Sigmoid colon (tissue), 7 donors: ENCODE results near the gene TMEM253. TPM values are rescaled to one million over a fixed set of nuclear protein-coding genes. Genes with fewer than 3 reads are reported as not detected.

Experiments used
- DNase-seq: peaks from one replicate; pipeline ENCODE4 v3.0.0-alpha.2; 2019
- H3K27ac ChIP-seq, 4 donors: fragments of 200-600 bp; sonication (generic); one replicate each; pipeline ENCODE4 v1.5.1; 2016 to 2019; ENCODE audit warnings: mild to moderate bottlenecking in 1 of 4
- H3K27me3 ChIP-seq, 3 donors: fragments of 200-600 bp; sonication (generic); one replicate each; pipeline ENCODE4 v1.5.1; 2019; ENCODE audit warnings: mild to moderate bottlenecking in 1 of 3
- H3K36me3 ChIP-seq, 4 donors: fragments of 200-600 bp; sonication (generic); one replicate each; pipeline ENCODE4 v1.5.1; 2016 to 2019
- H3K4me1 ChIP-seq, 4 donors: fragments of 200-600 bp; sonication (generic); one replicate each; pipeline ENCODE4 v1.5.1; 2017 to 2019
- H3K4me3 ChIP-seq, 4 donors: fragments of 200-600 bp; sonication (generic); one replicate each; pipeline ENCODE4 v1.5.1; 2017 to 2019; ENCODE audit warnings: mild to moderate bottlenecking in 2 of 4, moderate library complexity in 1 of 4
- H3K9me3 ChIP-seq, 4 donors: fragments of 200-600 bp in 3 of 4; sonication (generic) in 3 of 4; one replicate each; pipeline versions ENCODE4 v1.5.1 to v1.6.1; 2013 to 2019
- EP300 ChIP-seq, 4 donors: sonication (generic); formaldehyde crosslinking; IDR thresholded peaks; one replicate each; pipeline ENCODE4 v1.6.1; 2017; ENCODE audit warnings: antibody characterized with exemption in 4 of 4
- POLR2A ChIP-seq, 2 donors: fragments of 450-650 bp; IDR thresholded peaks; one replicate each; pipeline ENCODE4 v1.6.1; 2016; ENCODE audit warnings: antibody characterized with exemption in 2 of 2, mild to moderate bottlenecking in 2 of 2, moderate library complexity in 2 of 2
- POLR2AphosphoS5 ChIP-seq, 4 donors: sonication (generic); formaldehyde crosslinking; IDR thresholded peaks; one replicate each; pipeline ENCODE4 v1.6.1; 2017; ENCODE audit warnings: antibody characterized with exemption in 4 of 4
- WGBS, 2 donors: extraction: QIAGEN DNeasy Blood & Tissue Kit; methylation state at CpG; one replicate each; pipeline ENCODE4 v1.1.7; 2013; 5-methylcytosine and 5-hydroxymethylcytosine counted together
- intact Hi-C: fragments of 100-400 bp; cut with DNase I; formaldehyde crosslinking; loops from one replicate; pipeline ENCODE4 v1.15.1; 2023
- polyA plus RNA-seq, 3 donors: library from polyadenylated mRNA; stranded (reverse); fragments of 200-250 nt; gene quantifications; one replicate each; pipeline ENCODE4 v1.2.3, GENCODE V29; 2013
- total RNA-seq, 4 donors: library from RNA; depleted of rRNA; stranded (reverse); fragments of >200 nt; gene quantifications; one replicate each; pipeline ENCODE4 v1.1.0, GENCODE V29; 2016
- TF ChIP-seq, protein P1 (sequence below), 4 experiments: fragments of 450-650 bp in 3 of 4; fragments of 200-600 bp in 1 of 4; IDR thresholded peaks; one replicate each; pipeline ENCODE4 v1.5.1; 2016 to 2019; ENCODE audit warnings: antibody characterized with exemption in 4 of 4, mild to moderate bottlenecking in 3 of 4, moderate library complexity in 2 of 4
- donor health status: healthy with polysubstance abuse.
- donor health status: Bipolar disorder and iron deficiency.
- donor health status: healthy.

TMEM253 gene
- total RNA-seq (1 to 10 TPM in 1 of 4 donors, not detected in 3; 1.1 TPM), polyA plus RNA-seq (10 to 100 TPM; 14.1 to 28.4 (median 14.4) TPM)

DNA sequence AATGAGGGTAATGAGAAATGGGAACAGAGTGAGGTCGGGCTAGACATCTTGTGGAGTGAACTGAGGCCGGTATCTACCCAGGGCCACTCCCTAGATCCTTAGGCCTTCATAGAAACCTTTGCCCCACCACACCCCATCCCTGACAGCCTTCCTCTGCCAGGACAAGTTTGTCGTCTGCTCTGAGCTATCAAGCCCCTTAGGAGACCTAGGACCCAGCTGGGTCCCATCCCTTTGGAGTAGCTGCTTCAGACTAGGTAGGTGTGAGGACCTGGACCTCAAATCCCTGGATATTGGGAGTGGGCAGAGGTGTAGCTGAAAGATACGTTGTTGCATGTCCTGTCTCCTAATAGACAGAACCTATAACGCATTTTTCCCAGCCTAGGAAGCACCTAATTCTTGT, at the start of gene TMEM253:
TMEM253 (plus strand) TSS at position 136 of the 400 bp plus-strand sequence. CDS start 278 bp downstream, outside the sequence.
- Histone ChIP-seq H3K9me3 (no peaks in the 10 kb centered on the region), H3K4me1 (peaks cover 0 to 63% (median 57%) of the 10 kb centered on the region in 4 donors), H3K27me3 (no peaks in the 10 kb centered on the region), H3K27ac (peak within 1 kb of the TSS; percentile 92 to 98 (median 97)), H3K4me3 (no peak within 1 kb of the TSS), H3K36me3 (no peaks in the 10 kb centered on the region)
- intact Hi-C loops = loop anchor here (10.0 kb wide), 1 partner anchor 246 kb away; no protein-coding TSS in a partner anchor
- 26 to 73% methylated on average over 5 of the region's 5 CpGs for WGBS, 2 donors
- no peak for DNase-seq
- TF ChIP-seq, protein P1, sequence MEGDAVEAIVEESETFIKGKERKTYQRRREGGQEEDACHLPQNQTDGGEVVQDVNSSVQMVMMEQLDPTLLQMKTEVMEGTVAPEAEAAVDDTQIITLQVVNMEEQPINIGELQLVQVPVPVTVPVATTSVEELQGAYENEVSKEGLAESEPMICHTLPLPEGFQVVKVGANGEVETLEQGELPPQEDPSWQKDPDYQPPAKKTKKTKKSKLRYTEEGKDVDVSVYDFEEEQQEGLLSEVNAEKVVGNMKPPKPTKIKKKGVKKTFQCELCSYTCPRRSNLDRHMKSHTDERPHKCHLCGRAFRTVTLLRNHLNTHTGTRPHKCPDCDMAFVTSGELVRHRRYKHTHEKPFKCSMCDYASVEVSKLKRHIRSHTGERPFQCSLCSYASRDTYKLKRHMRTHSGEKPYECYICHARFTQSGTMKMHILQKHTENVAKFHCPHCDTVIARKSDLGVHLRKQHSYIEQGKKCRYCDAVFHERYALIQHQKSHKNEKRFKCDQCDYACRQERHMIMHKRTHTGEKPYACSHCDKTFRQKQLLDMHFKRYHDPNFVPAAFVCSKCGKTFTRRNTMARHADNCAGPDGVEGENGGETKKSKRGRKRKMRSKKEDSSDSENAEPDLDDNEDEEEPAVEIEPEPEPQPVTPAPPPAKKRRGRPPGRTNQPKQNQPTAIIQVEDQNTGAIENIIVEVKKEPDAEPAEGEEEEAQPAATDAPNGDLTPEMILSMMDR (IDR thresholded peaks at IDR 0.05) = no peak
- peak in 1 of 2 donors; percentile 40 for TF ChIP-seq POLR2A (IDR thresholded peaks at IDR 0.05)

DNA sequence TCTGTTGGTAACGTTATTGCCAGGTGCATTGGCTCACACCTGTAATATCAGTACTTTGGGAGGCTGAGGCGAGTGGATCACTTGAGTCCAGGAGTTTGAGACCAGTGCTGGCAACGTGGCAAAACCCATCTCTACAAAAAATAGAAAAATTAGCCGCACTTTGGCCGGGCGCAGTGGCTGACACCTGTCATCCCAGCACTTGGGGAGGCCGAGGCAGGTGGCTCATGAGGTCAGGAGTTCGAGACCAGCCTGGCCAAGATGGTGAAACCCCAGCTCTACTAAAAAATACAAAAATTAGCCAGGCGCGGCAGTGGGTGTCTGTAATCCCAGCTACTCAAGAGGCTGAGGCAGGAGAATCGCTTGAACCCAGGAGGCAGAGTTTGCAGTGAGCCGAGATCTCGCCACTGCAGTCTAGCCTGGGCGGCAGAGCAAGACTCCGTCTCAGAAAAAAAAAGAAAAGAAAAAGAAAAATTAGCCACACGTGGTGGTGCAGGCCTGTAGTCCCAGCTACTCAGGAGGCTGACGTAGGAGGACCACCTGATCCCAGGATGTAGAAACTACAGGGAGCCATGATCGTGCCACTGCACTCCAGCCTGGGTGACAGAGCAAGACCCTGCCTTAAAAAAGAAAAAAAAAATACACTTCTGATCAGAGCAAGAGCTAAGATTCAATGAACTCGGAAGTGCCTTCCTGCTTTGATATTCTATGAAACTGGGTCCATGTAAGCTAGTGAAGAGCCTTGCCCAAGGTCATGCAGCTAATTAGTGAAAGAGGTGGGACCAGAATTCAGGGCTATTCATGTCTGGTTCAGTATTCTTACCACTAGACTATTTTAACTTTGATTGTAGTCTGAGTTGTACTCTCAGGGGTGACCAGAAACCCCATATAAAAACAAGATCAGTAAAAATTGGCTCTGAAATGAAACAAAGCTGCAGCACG, 47.4 kb upstream of the TMEM253 start:
- WGBS, 2 donors = 81 to 91% methylated on average over 20 of the region's 20 CpGs
- no peaks in the 10 kb centered on the region for H3K27me3 ChIP-seq
- intact Hi-C loops = loop anchor here (10.0 kb wide), 1 partner anchor 61 kb away; no protein-coding TSS in a partner anchor

GRCh38 chr14:21054123-21054767, 46.6 kb upstream of the TMEM253 start:
- H3K9me3 ChIP-seq = no peaks in the 10 kb centered on the region
- intact Hi-C loops = loop anchor here (10.0 kb wide), 1 partner anchor 61 kb away; no protein-coding TSS in a partner anchor
- TF ChIP-seq POLR2AphosphoS5 (IDR thresholded peaks at IDR 0.05) (no peak), POLR2A (IDR thresholded peaks at IDR 0.05) (no peak), EP300 (IDR thresholded peaks at IDR 0.05) (no peak)
- TF ChIP-seq, protein P1 (IDR thresholded peaks at IDR 0.05) = no peak
- 17 to 56% methylated on average over 3 of the region's 3 CpGs for WGBS, 2 donors
- H3K4me1 ChIP-seq = no peaks in the 10 kb centered on the region
- no peaks in the 10 kb centered on the region for H3K27me3 ChIP-seq
- no peak overlapping the region for H3K4me3 ChIP-seq
- DNase-seq = no peak
- no peak overlapping the region for H3K27ac ChIP-seq
- H3K36me3 ChIP-seq = no peaks in the 10 kb centered on the region

More for the DNA sequence above, 47.4 kb upstream of the TMEM253 start:
- no peak for DNase-seq
- TF ChIP-seq POLR2A (IDR thresholded peaks at IDR 0.05) (no peak), EP300 (IDR thresholded peaks at IDR 0.05) (no peak), POLR2AphosphoS5 (IDR thresholded peaks at IDR 0.05) (no peak)
- TF ChIP-seq, protein P1 (IDR thresholded peaks at IDR 0.05) = no peak
- H3K27ac ChIP-seq = no peak overlapping the region
- no peaks in the 10 kb centered on the region for H3K9me3 ChIP-seq
- H3K4me1 ChIP-seq = no peaks in the 10 kb centered on the region
- H3K36me3 ChIP-seq = no peaks in the 10 kb centered on the region
- H3K4me3 ChIP-seq = no peak overlapping the region

- Histone ChIP-seq H3K9me3 (no peaks in the 10 kb centered on the region), H3K27ac (no peak overlapping the region), H3K27me3 (no peaks in the 10 kb centered on the region), H3K4me3 (no peak overlapping the region), H3K36me3 (no peaks in the 10 kb centered on the region), H3K4me1 (no peaks in the 10 kb centered on the region)
- whole genome bisulfite sequencing, 2 donors = 22 to 58% methylated on average over 4 of the region's 4 CpGs
- intact Hi-C loops = loop anchor here (10.0 kb wide), 1 partner anchor 60 kb away; no protein-coding TSS in a partner anchor
- no peak for DNase-seq
- TF ChIP-seq, protein P1 (IDR thresholded peaks at IDR 0.05) = no peak
- no peak for TF ChIP-seq EP300 (IDR thresholded peaks at IDR 0.05)
- TF ChIP-seq POLR2AphosphoS5 (IDR thresholded peaks at IDR 0.05) = no peak
- no peak for TF ChIP-seq POLR2A (IDR thresholded peaks at IDR 0.05)
Measured at GRCh38 chr14:21054768-21055145, 46.1 kb upstream of the TMEM253 start.
